Stimulated activated CD8-positive, alpha-beta memory T cell treated with anti-CD3 and anti-CD28 coated beads, Interleukin-15, amount 100 ng/mL, for 1 hour (primary cell): ENCODE data around the gene WDR37.
"Not testable (repeated sequence)": the region's sequence is repeated elsewhere in the genome, so short reads cannot be mapped to it uniquely, and the experiment has no call there.

ENCODE experiments used
- DNase-seq: peaks from one replicate; pipeline ENCODE4 v3.0.0-alpha.2; 2020; ENCODE audit warnings: low read depth

Gene WDR37

DNA sequence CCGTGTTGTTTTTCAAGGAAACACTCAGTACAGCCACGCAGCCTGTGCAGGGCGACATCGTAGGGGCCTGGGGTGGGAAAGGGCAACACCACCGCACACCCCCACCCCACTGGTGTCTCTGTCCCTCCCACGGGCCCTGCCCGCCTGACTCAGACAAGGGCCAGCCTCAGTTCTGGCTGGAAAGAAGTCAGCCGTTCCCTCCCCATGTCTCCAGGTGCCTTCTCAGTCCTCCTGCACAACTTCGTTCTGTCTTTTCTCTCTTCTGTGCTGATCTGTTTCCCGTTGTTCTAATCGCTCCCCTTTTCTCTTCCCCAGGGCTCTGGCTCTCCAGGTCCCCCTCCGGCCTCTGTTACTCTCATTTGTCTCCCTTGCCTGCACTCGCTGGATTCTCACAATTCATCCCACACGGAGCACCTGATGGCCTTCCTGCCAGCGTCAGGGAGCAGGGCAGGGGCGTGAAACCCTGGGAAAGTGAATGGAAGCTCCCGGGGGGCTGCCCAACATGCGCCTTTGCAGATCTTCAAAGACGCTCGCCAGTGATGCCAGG, 97.7 kb downstream of the WDR37 start:
- DNase-seq = no peak

GRCh38 chr10:1154531-1155295, 98.5 kb downstream of the WDR37 start:
- no peak for DNase-seq

DNA sequence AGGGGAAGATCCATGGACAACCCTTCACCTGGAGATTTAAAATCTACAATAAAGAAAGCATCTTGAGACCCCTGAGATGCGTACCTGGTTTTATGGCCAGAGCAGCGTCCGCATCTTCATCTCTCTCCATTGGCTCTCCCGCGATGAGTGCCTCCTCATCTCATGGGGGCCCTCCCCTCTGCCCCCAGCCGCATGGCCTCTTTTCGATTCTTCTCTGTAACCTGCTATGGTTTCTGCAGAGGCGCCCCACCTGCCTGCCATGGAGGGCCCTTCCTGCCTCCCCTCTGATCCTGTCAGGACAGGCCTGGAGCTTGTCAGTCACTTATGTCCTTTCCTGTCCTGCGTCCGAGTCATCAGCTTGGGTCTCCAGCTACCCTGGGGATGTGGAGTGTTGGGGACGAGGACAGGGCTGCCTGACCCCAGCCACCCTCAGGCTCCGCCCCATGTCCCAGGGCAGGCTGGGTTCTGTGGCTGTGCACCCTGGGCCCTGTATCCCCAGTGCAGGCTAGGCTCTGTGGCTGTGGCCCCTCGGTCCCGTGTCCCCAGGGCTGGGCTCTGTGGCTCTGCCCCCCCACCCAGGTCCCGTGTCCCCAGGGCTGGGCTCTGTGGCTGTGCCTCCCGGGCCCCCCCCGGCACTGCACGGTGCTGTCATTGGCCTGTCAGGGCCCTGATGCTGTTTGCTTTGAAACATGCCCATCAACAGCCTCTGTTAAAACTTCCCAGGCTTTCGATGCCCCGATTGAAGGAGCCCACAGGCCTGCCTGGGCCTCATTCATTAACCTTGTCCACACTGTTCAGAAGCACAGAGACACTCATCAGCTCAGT, 99.8 kb downstream of the WDR37 start:
- no peak for DNase-seq

GRCh38 chr10:1156616-1156886, 100.4 kb downstream of the WDR37 start:
- DNase-seq = no peak

DNA sequence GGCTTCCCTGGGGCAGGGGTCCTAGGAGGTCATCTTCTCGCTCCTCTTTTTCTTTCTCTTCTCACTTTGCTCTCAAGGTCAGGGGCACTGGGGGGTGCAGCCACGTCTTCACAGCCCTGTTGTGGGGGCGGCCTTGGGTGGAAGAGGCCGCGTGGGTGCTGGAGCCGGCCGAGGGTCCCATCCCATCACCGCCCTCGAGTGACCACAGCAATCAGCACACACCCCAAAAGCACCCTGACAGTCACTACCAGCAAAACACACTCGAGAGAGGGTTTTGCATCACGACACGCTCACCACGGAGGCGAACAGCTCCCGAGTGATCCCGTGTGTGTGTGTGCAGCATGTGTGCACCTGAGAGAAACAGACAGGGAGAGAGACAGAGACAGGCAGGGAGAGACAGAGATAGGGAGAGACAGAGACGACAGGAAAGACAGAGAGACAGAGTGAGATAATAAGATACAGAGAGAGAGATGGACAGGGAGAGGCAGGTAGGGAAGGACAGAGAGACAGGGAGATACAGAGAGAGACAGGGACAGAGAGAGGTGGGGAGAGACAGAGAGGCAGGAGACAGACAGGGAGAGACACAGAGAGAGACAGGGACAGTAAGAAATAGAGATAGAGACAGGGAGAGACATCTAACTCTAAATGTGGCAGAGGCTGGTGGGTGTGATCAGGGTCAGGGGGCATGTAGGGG, 100.9 kb downstream of the WDR37 start:
- no peak for DNase-seq

- DNase-seq = no peak
Measured at GRCh38 chr10:1157615-1157933, 101.4 kb downstream of the WDR37 start.

DNA sequence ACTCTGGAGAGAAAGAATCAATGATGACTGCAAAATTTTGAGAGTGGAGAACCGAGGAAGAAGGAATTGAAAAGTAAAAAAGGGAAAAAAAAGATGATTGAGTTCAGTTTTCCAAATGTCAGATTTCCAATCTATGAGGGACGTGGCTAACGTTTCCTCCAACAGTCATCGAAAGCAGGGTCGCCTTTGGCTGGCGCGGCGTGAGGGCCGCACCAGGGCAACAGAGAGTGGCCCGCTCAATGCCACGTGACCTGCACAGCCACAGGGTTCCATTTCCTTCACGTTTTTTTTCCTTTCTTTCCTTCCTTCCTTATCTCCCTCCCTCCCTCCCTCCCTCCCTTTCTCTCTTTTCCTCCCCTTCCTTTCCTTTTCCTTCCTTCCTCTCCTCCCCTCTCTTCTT, 101.9 kb downstream of the WDR37 start:
- DNase-seq = no peak

DNA sequence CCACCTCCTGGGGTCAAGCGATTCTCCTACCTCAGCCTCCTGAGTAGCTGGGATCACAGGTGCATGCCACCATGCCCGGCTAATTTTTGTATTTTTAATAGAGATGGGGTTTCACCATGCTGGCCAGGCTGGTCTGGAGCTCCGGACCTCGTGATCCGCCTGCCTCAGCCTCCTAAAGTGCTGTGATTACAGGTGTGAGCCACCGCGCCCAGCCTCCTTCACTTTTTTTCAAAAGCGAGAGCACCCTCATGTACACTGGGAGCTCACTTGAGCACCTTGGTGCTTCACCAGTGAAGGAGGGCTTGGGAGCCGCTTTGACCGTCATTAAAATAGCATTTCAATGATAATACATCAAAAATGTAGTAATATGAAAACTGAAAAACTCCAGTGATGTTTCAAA, 102.4 kb downstream of the WDR37 start:
- not testable (repeated sequence) for DNase-seq

DNA sequence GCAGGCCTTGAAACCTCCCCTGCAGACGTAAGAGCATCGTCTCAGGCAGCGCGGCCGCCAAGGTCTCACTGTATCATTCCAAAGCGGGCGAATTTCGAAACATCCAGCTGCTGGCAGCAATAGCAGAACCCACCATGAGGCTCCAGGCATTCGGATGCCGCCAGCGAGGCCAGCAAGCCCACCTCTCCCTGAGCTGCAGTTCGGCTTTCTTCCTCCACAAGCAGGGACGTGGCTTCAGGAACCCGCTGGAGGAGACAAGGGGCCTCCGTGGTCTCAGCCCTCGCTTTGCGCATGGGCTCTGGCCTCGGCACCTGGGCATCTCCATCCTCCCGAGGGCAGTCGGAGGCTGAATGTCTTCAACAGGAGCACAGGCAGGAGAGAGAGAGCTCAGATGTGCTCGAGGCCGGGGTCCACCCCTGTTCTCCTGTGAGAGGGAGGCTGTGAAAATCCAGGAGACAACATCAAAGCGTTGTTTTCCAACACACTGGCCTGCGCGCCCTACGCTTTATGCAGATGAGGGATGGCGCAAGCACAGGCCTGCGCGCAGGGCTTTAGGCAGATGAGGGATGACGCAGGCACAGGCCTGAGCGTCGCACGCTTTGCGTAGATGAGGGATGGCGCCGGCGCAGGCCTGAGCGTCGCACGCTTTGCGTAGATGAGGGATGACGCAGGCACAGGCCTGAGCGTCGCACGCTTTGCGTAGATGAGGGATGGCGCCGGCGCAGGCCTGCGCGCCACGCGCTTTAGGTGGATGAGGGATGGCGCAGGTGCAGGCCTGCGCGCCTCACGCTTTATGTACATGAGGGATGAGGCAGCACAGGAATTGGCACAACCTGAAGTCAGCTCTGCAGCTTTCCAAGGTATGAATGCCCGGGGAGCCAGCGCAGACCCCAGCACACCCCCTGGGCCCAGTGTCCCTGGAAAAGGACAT, 103.2 kb downstream of the WDR37 start:
- DNase-seq = no peak

DNA sequence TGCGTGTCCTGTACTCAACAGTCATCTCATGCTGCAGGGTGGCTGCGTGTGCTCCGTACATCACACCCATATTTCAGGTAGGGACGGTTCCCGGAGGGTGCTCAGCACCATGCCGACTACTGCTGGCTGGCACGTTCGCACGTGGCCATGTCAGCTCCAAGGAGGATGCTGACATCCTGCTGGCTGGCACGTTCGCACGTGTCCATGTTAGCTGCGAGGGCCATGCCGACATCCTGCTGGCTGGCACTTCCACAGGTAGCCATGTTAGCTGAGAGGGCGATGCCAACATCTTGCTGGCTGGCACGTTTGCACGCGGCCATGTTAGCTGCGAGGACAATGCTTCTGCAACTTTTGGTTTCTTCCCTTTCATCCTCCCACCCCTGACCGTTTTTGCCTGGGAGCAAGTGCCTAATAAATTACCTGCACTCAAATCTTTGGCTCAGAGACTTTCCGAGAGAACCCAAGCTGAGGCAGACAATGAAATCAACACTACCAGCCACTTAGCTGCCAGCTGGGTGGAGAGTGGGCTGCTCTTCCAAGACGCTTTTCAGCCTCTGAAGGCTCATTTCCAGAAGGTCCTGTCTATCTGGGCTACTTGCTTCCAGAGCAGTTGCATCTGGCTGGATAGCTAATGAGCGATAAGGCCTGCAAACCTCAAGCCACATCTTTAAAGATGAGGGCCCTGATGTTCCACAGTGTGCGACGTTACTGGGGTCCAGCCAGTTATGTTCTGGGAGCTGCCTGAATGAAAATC, 104.6 kb downstream of the WDR37 start:
- no peak for DNase-seq

GRCh38 chr10:1161315-1161673, 105.1 kb downstream of the WDR37 start:
- not testable (repeated sequence) for DNase-seq

- DNase-seq = no peak
Measured at GRCh38 chr10:1162481-1163203, 106.5 kb downstream of the WDR37 start.

- no peak for DNase-seq
Measured at GRCh38 chr10:1163204-1163660, 107.0 kb downstream of the WDR37 start.

GRCh38 chr10:1163831-1164230, 107.6 kb downstream of the WDR37 start:
- DNase-seq = no peak

DNA sequence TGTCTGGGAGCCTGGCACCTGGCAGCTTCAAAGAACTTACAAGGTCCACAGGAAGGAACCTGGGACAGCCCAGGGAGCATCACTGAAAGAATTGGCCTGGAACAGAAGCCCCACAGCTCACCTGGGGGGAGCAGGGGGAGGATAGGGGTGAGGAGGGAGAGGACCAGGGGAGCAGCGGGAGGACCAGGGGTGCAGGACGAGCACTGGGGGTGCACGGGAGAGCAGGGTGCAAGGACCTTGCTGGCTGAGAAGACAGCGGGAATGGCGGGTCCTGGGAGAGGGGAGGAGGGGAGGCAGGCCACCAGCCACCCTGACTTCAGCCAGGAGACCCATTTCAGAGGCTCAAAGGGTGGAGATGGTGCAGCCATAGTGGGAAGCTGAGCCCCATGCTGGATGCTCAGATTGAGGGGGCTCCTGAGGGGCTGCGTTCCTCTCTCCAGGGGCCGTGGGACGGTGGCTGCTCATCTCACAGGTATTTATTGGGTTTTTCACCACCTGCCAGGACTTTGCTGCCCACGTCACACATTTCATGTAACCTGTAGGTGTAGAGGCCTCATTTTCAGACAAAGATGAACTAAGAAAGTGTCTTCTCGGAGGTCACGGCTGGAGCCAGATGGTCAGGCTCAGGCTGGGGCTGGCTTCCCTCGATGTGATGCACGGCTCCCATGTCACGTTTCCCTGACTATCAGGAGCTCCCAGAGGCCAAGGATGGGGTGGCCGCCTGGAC, 110.1 kb downstream of the WDR37 start:
- DNase-seq = no peak

GRCh38 chr10:1166828-1167275, 110.7 kb downstream of the WDR37 start:
- no peak for DNase-seq

- no peak for DNase-seq
Measured at GRCh38 chr10:1168763-1169162, 112.6 kb downstream of the WDR37 start.

- DNase-seq = no peak
Measured at GRCh38 chr10:1169186-1169885, 113.2 kb downstream of the WDR37 start.
